Neural cell (in vitro differentiated cells): ENCODE data around the gene FBXL20. TPM values are rescaled to one million over a fixed set of nuclear protein-coding genes. Genes with fewer than 3 reads are reported as not detected.
A peak's percentile ranks its signal among the peaks of the same experiment; 100 is the strongest.

Experiments used
- H2AFZ ChIP-seq: fragments of 200-600, 300-800 bp; sonication (generic), shearing (Covaris generic); 2 replicates; pipeline ENCODE4 v1.6.0; 2014; ENCODE audit warnings: low read depth, mild to moderate bottlenecking, antibody characterized with exemption, low read length, moderate library complexity
- H3F3A ChIP-seq: fragments of 200-600 bp; shearing (Covaris generic); 2 replicates; pipeline ENCODE4 v1.6.1; 2016; ENCODE audit warnings: mild to moderate bottlenecking, moderate library complexity, mixed read lengths, antibody characterized with exemption, low read length; ENCODE audit not compliant: insufficient read depth, poor library complexity, severe bottlenecking
- H3K27ac ChIP-seq: fragments of 200-600, 300-800 bp; sonication (generic), shearing (Covaris generic); 2 replicates; pipeline ENCODE4 v1.5.1; 2014; ENCODE audit warnings: mild to moderate bottlenecking, low read length, moderate library complexity
- H3K27me3 ChIP-seq: fragments of 300-800, 200-600 bp; sonication (generic), shearing (Covaris generic); 2 replicates; pipeline ENCODE4 v1.6.0; 2014; ENCODE audit warnings: mild to moderate bottlenecking, low read depth, low read length, moderate library complexity; ENCODE audit not compliant: insufficient read depth
- H3K36me3 ChIP-seq: fragments of 300-800, 200-600 bp; sonication (generic), shearing (Covaris generic); 2 replicates; pipeline ENCODE4 v1.5.1; 2014; ENCODE audit warnings: mild to moderate bottlenecking, antibody characterized with exemption, low read length, moderate library complexity; ENCODE audit not compliant: insufficient read depth
- H3K4me2 ChIP-seq: fragments of 300-800, 200-600 bp; sonication (generic), shearing (Covaris generic); 2 replicates; pipeline ENCODE4 v1.6.0; 2014; ENCODE audit warnings: mild to moderate bottlenecking, low read length
- H3K4me3 ChIP-seq: fragments of 300-800, 200-600 bp; sonication (generic), shearing (Covaris generic); 2 replicates; pipeline ENCODE4 v1.5.1; 2014; ENCODE audit warnings: mild to moderate bottlenecking, low read length, moderate library complexity
- H3K79me2 ChIP-seq: fragments of 200-600 bp; shearing (Covaris generic); replicated peaks from 2 replicates; pipeline ENCODE4 v1.6.0; 2014; ENCODE audit warnings: mild to moderate bottlenecking, low read length, moderate library complexity; ENCODE audit not compliant: insufficient read depth
- H3K9ac ChIP-seq: fragments of 300-800, 200-600 bp; sonication (generic), shearing (Covaris generic); 2 replicates; pipeline ENCODE4 v1.6.1; 2016; ENCODE audit warnings: mild to moderate bottlenecking, low read length, mixed read lengths
- H3K9me2 ChIP-seq: fragments of 200-600 bp; shearing (Covaris generic); 2 replicates; pipeline ENCODE4 v1.6.1; 2016; ENCODE audit warnings: mild to moderate bottlenecking, low read length, mixed read lengths; ENCODE audit not compliant: insufficient read depth
- H3K9me3 ChIP-seq: fragments of 200-600, 300-800 bp; sonication (generic), shearing (Covaris generic); 2 replicates; pipeline ENCODE4 v1.6.1; 2016; ENCODE audit warnings: mild to moderate bottlenecking, mixed run types, low read length, moderate library complexity, mixed read lengths
- H4K20me1 ChIP-seq: fragments of 200-600 bp; shearing (Covaris generic); 2 replicates; pipeline ENCODE4 v1.6.1; 2016; ENCODE audit warnings: mild to moderate bottlenecking, mixed run types; ENCODE audit not compliant: insufficient read depth
- CTCF ChIP-seq: fragments of 450-650 bp; IDR thresholded peaks from 2 replicates; pipeline ENCODE4 v1.5.1; 2014; ENCODE audit warnings: antibody characterized with exemption, mild to moderate bottlenecking, moderate library complexity; ENCODE audit not compliant: poor library complexity, severe bottlenecking
- EP300 ChIP-seq: fragments of 450-650 bp; conservative IDR thresholded peaks from 2 replicates; pipeline ENCODE4 v1.6.1; 2014; ENCODE audit warnings: antibody characterized with exemption, mild to moderate bottlenecking, moderate library complexity; ENCODE audit not compliant: poor library complexity, severe bottlenecking
- EZH2 ChIP-seq: fragments of 200-600, 300-800 bp; shearing (Covaris generic), sonication (generic); IDR thresholded peaks from 2 replicates; pipeline ENCODE4 v1.6.1; 2014; ENCODE audit warnings: antibody characterized with exemption, low read length, borderline replicate concordance, mild to moderate bottlenecking; ENCODE audit not compliant: insufficient read depth, poor library complexity, severe bottlenecking
- MXI1 ChIP-seq: fragments of 450-650 bp; conservative IDR thresholded peaks from 2 replicates; pipeline ENCODE4 v1.6.1; 2014; ENCODE audit warnings: antibody characterized with exemption, mild to moderate bottlenecking; ENCODE audit not compliant: poor library complexity, severe bottlenecking
- POLR2AphosphoS5 ChIP-seq: IDR thresholded peaks from 2 replicates; pipeline ENCODE4 v1.6.1; 2012
- RAD21 ChIP-seq: fragments of 450-650 bp; conservative IDR thresholded peaks from 2 replicates; pipeline ENCODE4 v1.6.1; 2014; ENCODE audit warnings: antibody characterized with exemption, mild to moderate bottlenecking, moderate library complexity
- REST ChIP-seq: IDR thresholded peaks from 2 replicates; pipeline ENCODE4 v1.6.1; 2012; ENCODE audit warnings: borderline replicate concordance
- SMC3 ChIP-seq: fragments of 450-650 bp; conservative IDR thresholded peaks from 2 replicates; pipeline ENCODE4 v1.6.1; 2014; ENCODE audit warnings: antibody characterized with exemption, mild to moderate bottlenecking, moderate library complexity; ENCODE audit not compliant: poor library complexity
- TAF1 ChIP-seq: IDR thresholded peaks from 2 replicates; pipeline ENCODE4 v1.6.1; 2012; ENCODE audit warnings: low read depth
- polyA plus RNA-seq: library from polyadenylated mRNA; depleted of rRNA; stranded (reverse); fragments of >200 nt; gene quantifications from 2 replicates; pipeline ENCODE4 v1.2.3, GENCODE V29; 2014

FBXL20 gene
- polyA plus RNA-seq, 1 donor from 2014 or later = 12.0 TPM

- Histone ChIP-seq H3K36me3 (no peaks in the 10 kb centered on the region), H3K27ac (no peak overlapping the region), H3K9me3 (no peaks in the 10 kb centered on the region), H4K20me1 (no peaks in the 10 kb centered on the region), H3F3A (no peaks in the 10 kb centered on the region), H3K9me2 (no peaks in the 10 kb centered on the region), H3K9ac (no peak overlapping the region), H3K27me3 (no peaks in the 10 kb centered on the region), H3K4me3 (peak overlapping the region; percentile 99), H3K79me2 (peaks cover 58% of the 10 kb centered on the region), H2AFZ (no peak overlapping the region), H3K4me2 (peak overlapping the region; percentile 66)
- TF ChIP-seq CTCF (no peak), SMC3 (no peak), EP300 (no peak), MXI1 (no peak), RAD21 (no peak), REST (no peak), EZH2 (no peak), TAF1 (no peak), POLR2AphosphoS5 (no peak)
Observed at GRCh38 chr17:39399791-39400190, 1.6 kb downstream of the FBXL20 start.

GRCh38 chr17:39393736-39394135, 7.7 kb downstream of the FBXL20 start:
- Histone ChIP-seq H2AFZ (no peak overlapping the region), H3K9me3 (no peaks in the 10 kb centered on the region), H4K20me1 (no peaks in the 10 kb centered on the region), H3K79me2 (peaks cover 72% of the 10 kb centered on the region), H3K4me2 (no peak overlapping the region), H3F3A (no peaks in the 10 kb centered on the region), H3K9me2 (no peaks in the 10 kb centered on the region), H3K4me3 (no peak overlapping the region), H3K36me3 (no peaks in the 10 kb centered on the region), H3K27me3 (no peaks in the 10 kb centered on the region), H3K9ac (no peak overlapping the region), H3K27ac (no peak overlapping the region)
- TF ChIP-seq TAF1 (no peak), EZH2 (no peak), CTCF (no peak), POLR2AphosphoS5 (no peak), MXI1 (no peak), EP300 (no peak), SMC3 (no peak), REST (no peak)
